Measurements from ENCODE around the gene CSTB. TPM values are rescaled to one million over a fixed set of nuclear protein-coding genes. Genes with fewer than 3 reads are reported as not detected.

Gene CSTB
- total RNA-seq, 1 experiment from 2014 or later: 9.8 TPM

DNA sequence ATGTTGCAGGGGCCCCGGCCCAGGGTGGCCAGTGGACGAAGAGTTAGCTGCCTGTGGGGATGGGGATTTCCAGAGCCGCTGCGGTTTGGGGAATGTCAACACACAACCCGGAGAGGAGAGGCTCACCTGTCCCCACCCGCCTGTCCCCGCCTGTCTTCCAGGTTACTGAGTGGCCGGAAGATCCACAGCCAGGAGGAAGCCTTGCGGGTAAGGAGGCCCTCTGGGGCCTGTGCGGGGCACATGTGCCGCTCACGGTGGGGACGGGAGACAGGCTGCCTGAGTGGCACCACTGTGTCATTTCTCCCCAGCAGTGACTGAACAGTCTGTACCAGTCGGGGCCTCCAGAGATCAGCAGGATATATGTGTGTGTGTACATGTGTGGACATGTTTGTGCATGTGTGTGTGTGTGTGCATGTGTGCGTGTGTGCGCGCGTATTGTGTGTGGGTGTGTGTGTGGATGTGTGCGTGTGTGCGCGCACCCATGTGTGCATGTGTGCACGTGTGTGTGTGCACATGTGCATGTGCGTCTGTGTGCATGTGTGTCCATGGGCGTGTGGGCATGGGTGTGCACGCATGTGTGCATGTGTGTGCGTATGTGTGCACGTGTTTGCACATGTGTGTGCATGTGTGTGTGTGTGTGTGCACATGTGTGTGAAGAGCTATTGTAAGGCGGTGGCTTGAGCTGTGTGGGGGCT is 25.6 kb downstream of the CSTB start:
- DNase-seq (ENCODE audit: low read depth): no peak

DNA sequence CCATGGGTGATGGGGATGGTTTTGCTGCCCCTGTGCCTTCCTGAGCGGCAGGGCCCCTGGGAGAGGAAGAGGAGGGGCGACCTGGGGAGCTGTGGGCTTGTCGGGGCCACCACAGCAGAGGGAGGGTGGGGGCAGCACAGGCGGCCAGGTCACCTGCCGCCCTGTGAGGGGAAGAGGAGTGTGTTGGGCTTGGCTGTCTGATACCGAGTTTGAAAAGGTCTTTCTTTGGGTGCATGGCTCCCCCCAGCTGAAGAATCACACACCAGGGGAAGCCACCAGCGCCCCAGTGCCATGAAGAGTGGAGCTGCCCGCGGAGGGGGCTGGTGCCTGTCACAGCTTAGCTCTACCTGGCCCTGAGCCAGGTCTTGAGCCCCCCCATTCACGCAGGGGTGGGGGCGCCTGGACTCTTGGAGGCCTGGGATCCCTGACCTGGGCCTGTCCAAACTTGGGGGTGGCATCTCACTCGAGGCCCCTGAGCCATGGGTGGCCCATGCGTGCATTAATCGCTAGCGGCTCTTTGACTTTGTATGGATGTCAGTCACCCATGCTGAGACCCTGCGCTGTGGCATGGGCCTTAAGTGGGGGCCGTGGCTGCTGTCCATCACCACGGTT is 26.4 kb downstream of the CSTB start:
- DNase-seq (ENCODE audit: low read depth): no peak

DNA sequence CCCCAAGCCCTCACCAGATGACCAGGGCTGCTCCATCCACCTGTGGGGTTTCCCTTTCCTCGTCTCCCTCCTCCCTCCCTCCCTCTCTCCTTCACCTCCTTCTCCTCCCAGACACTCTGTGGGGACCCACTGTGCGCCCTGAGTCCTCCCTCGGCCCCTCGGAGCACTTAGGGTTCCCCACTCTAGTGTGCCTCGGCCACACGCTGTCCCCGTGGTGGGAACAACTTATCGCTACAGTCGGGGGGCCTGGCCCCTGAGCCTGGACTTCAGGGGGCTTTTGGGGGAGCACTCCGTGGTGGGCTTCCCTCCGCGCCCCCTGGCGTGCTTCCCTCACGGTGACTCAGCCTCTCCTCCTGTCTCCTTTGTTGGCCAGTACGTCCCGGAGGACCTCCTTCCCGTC is 27.5 kb downstream of the CSTB start:
- no peak for DNase-seq (ENCODE audit: low read depth)

DNA sequence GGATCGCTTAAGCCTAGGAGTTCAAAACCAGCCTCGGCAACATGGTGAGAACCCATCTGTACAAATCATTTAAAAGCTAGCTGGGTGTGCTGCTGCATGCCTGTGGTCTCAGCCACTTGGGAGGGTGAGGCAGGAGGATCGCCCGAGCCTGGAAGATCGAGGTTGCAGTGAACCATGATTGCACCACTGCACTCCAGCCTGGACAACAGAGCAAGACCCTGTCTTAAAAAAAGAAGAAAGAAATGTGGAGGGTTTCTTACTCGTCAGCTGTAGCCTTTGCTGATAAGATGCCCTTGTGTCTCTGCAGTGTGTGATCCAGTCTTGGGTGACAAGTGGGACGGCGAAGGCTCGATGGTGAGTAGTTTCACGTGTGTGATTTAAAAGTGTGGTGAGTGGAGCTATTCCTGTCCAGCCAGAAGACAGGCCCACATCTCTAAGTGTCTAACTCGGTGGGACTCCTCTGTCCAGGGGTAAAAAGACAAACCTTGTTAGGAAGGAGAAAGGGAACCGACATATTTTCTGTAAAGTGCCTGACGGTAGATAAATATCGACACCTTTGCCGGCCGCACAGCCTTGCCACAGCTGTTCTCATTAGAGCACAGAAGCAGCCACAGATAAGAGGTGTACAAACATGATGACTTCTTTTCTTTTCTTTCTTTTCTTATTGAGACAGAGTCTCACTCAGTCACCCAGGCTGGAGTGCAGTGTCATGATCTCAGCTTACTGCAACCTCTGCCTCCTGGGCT is 30.2 kb downstream of the CSTB start:
- DNase-seq (ENCODE audit: low read depth): no peak

DNA sequence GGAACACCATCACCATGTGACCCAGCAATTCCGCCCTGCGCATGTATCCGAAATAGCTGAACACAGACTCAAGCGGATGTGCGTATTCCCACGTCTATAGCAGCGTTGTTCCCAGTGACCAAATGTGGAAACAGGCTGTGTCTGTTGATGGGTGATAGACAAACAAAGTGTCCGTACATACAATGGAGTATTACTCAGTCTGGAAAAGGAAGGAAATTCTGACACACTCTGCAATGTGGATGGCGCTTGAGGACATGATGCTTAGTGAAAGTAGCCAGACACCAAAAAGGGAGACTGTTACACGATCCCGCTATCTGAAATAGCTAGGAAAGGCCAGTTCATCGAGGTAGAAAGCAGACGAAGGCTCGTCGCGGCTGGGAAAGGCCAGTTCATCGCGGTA is 31.4 kb downstream of the CSTB start:
- no peak for DNase-seq (ENCODE audit: low read depth)

DNA sequence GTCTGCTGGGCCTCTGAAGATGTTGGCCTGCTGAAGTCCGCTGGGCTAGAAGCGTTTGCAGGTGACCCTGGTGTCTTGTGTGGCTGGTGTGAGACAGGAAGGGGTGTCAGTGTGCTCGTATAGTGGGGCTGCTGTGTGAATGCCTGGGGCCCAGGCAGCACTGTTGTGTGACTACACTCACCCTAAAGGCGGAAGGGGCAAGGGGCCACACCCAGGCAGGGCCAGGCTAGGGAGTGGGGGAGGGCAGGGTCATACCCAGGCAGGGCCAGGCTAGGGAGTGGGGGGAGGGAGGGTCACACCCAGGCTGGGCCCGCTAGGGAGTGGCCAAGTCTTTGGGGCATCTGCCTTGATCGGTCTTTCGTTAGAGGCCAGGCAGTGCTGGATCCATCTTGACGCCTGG is 32.2 kb downstream of the CSTB start:
- DNase-seq (ENCODE audit: low read depth): no peak

DNA sequence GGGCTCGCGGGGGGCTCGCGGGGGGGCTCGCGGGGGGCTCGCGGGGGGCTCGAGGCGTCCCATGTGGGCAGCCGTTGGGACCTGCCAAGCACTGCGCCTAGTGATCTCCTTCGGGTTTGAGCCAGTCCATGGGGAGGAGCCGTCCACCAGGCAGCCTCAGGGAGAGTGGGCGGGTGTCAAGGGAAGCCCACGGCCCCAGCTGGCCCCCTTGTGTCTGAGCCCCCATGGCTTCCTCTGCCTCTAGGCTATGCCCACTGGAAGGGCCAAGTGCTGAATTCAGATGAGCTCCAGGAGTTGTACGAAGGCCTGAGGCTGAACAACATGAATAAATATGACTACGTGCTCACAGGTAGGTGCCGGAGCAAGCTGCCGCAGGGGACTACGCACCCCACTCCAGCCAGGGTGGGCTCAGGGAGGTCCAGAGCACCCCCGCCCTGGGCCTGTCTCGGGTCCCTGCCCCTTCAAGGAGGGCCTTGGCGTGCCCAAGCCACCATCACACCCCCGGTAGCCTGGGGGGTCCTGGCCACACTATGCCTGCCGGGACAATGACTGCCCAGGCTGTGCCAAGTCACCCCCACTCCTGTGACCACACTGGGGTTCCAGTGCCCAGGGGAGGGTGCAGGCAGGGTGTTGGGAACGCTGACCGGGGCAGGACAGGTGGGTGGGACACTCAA is 34.5 kb downstream of the CSTB start:
- no peak for DNase-seq (ENCODE audit: low read depth)

DNA sequence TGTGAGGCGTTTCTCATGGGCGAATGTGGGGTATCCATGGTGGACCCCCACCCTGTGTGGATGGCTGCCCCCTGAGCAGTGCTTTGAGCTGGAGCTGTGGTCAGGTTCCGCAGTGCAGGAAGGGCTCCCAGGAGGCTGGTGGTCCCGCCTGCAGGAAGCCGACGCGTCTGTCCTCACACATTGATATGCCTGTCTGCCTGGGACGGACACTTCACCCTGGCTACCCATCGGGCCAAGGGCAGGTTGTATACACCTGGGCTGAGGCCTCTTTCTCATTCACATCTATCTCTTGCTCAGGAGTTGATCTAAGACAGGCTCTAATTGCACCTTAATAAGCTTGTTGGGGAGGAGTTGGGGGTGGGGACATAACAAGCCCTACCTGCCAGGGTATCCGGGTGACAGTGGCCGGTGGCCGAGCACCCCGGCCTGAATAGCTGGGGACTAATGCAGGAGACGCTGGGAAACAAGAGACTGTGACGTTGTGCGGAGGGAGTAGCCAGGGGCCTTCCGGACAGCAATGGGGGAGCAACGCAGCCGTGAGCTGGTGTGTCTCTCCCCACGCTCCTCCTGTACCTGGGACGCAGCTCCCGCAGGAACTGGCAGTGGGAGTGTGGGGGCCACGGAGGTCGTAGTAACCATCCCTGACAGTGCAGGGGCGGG is 35.5 kb downstream of the CSTB start:
- DNase-seq (ENCODE audit: low read depth): peak; percentile 42

DNA sequence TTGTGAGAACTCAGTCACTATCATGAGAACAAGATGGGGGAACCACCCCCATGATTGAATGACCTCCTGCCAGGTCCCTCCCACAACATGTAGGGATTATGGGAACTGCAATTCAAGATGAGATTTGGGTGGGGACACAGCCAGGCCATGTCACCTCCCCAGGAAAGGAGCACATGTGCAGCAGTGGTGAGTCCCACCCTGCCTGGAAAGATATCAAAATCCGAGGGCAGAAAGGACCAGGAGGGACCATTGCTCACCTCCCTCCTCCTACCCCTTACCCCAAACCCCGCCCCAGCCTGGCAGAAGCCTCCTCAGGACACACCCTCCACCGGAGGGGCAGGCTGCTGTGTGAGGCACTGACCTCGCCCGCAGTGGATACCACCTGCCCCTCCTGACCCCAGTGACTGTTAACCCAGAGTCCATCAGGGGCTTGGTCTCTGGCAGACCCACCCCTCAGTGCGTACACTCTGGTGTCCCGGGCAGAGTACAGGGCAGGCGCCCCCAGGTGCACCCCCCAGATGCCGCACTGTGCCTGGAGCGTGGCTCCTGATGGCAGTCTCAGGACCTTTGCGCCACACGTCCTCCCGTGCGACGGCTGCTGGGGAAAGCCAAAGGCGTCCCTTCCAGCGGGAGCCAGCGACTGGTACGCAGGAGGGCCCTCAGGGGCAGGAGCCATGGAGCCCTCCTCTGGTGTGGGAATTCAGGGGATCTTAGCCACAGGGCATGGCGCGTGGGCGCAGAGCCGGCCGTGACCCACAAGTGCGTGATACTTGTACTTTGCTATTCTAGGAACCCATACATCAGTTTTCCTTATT is 36.3 kb downstream of the CSTB start:
- DNase-seq (ENCODE audit: low read depth): no peak

DNA sequence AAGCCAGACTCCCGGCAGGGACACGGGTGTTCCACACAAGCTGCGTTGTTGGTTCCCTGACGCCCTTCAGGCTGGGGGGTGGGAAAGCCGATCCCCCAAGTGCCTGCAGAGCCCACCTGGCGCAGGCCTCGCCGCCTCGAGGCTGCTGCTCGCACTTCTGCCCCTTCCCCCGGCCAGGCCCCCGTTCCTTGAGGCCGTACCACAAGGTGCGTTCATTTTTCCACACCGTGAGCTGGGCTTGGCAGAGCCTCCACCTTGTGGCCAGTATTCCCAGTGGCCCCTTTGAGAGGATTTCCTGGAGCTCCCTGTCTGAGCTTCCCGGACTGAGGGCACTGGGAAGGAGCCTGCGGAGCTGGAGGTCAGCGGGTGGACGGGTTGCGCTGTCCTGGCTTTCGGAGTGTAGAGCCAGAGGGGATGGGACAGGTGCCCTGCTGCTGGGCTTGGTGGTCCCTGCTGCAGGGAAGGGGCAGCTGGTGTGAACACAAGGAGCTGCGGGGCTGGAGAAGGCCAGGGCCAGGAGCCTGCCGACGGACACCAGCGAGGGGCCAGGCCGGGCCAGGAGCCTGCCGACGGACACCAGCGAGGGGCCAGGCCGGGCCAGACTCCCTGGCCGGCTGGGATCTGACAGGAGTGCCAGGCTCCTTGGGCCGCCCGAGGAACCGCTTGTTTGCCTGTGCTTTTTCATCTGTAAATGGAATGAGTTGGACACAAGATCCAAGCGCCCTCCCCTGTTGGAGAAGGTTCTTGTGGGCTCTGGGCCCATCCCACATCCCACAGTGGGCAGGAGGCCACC is 38.8 kb downstream of the CSTB start:
- no peak for DNase-seq (ENCODE audit: low read depth)

DNA sequence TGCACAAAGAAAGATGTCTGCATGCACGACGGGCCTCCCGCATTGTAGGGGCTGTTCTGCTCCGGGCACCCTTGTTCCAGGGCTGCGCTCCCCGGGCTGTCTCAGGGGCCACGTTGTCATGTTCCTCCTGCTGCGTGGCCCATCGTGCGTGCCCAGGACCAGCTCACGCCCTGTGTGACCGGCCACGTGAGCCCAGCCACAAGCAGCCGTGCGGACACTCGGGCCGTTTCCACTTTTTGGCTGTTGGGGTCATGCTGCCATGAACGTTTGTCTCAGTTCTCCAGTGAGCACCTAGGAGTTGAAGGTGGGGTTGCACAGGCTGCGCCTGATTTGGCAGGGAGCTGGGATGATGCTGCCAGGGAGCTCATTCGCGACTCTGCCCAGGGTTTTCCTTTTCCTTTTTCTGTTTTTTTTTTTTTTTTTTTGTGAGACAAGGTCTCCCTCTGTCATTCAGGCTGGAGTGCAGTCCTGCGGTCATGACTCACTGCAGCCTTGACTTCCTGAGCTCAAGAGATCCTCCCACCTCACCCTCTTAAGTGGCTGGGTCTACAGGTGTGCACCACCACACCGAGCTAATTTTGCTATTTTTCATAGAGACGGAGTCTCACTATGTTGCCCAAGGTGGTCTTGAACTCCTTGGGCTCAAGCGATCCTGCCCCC is 39.8 kb downstream of the CSTB start:
- no peak for DNase-seq (ENCODE audit: low read depth)

DNA sequence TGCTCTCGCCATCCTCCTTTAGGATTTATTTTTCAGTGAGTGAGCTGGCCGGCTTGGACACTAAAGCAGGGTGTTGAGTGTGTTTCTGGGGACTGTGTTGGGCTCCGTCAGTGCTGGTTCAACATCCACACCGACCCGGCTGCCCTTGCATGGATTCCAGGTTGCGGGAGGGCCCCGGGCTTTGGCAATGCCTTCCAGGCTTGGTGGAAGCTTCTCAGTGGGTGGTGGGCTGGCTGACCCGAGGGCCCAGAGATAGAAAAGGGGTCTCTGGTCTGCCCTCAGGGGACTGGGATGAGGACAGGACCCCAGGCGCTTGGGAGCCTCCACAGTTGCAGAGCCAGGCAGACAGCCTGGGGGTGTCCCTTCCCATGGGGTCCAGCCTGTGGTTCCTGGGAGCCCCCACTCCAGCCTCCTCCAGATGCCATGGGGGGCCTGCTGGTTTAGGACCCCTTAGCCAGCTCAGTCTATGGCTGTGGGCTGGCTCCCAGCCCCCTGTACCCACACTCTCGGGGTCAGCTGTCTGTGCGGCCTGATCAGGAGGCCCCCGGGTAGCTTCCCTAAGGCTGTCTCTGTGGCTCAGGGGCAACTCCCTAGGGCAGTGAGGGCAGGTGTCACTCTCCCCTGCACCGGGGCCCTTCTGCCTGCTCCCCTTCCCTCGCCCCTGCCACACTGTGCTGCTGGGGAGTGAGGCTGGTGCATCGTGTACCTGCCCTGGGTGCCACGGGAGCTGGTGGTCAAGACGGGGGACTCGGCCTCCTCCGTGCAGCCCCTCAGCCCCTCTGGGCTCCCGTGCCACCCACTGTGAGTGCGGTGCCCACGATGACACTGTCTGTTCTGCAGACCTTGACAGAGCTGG is 40.6 kb downstream of the CSTB start:
- DNase-seq (ENCODE audit: low read depth): no peak

DNA sequence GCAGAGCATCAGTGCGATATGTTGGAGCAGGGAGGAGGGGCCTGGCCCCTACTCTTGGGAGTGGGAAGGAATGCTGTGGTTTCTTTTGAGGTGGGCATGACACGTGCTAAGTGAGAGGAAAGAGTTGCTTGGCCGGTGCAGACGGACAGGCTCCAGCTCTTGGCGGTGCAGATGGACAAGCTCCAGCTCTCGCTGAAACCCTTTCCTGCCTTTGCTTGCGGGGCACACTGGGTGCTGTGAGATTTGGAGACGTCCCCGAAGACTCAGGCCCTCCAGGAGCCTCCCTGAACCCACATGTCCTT is 41.2 kb downstream of the CSTB start:
- DNase-seq (ENCODE audit: low read depth): peak; percentile 70

DNA sequence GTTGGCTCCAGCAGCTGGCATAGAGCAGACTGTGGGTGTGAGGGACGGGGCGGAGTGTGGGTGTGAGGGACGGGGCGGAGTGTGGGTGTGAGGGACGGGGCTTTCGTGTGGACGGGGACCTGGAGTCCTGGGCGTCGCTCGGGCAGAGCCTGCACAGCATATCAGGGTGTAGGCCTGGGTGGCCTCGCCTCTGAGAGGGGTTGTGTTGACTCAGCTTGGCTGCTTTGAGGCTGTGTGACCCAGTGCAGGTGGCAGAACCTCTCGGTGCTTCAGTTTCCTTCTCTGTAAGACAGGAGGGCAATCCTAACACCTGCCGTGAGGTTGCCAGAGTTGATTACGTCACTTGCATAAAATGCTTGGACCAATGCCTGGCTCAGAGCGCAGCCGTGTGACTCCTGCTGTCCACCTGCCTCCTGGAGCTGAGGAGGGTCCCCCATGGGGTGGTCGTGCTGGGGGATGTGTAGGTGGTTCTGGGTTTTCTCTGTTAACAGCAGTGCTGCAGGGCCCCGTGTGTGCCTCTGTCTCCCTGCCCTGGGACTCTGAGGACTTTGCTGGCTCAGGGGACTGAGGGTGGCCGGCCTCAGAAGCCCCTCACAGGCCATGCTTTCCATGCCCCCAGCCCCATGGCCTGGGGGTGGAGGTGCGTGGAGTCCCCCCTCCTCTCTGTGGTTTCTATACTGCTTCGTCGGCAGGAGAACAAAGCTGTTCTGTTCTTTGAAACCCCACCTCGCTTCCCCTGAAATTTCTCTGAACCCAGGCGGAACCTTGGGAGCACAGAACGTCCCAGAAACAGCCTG is 41.8 kb downstream of the CSTB start:
- no peak for DNase-seq (ENCODE audit: low read depth)

DNA sequence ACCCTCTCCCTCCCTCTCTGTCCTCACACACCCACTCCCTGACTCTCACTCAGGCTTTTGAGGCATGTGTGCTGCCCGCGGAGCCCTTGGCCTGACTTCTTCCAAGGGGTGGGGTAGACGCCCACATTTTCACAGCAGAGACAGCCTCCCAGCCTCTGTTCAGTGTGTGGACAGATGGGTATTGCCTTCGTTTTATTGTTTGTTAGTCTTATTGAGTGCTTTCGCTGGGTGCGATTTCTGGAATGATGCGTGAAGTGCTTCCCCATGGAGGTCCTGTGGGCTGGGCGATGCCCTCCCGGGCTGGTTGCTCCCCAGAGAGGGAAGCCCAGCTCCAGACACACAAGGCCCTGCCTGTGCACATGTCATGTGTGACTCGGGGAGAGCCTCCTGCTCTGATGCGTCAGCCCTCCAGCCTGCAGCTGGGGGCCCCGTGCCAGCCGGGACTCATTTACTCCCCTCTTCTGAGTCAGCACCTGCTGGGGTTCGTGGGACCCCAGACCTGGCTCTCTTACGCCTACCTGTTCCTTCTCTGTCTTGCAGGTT is 42.5 kb downstream of the CSTB start:
- DNase-seq (ENCODE audit: low read depth): peak; percentile 80

DNA sequence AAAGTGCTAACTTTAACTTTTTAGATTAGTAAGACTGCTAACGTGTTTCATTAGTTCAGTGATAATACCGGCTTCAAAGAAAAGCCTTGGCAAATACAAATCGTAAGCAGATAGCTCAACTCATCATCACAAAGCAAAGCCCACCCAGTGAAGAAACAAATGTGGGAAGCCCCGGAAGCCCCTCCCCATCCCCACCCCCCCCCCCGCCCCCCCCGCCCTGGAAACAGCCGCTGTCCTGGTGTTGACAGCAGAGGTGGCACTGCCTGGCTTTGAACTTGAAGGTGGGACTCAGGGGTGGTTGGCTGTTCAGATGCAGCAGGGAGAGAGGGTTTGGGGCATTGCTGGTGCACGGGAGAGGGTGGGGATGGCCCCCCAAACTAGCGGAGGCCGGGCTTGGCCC is 43.0 kb downstream of the CSTB start:
- DNase-seq (ENCODE audit: low read depth): no peak

DNA sequence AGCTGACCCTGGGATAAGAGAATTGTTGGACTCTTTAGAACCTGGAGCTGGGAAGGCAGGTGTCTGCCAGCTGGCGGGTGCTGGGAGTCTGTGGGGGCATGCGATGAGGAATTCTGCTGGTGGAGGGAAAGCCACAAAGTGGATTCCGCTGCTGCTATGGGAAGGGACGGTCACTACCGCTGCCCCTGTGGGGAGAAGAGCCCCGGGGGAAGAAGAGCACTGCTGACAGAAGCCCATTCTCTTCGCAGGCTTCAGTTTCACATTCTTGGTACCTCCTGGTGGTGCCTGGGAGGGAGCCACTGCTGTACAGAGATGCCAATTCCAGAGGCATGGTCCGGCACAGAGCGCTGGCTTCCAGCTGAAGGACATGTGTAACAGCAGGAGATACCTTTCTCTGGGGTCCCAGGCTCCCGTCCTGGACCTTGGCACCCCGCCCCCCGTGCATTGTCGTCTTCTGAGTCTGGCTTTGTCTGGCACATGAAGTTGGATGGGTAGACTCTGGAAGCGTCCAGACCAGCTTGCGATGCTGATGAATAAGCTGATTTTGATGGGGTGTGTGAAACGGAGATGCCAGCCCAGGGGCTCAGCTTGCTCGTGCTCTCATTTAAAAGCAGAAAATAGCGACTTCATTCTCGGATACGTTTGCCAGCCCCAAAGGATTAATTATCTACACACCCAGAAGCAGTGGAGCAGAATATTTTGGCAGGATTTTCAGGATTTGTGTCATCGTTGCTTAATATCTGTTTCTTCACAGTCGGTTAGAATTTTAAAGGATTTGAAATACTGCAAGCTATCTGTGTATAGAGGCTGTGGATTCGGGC is 44.0 kb downstream of the CSTB start:
- DNase-seq (ENCODE audit: low read depth): no peak
